ENCODE measurements around the gene TAF12. TPM values are rescaled to one million over a fixed set of nuclear protein-coding genes. Genes with fewer than 3 reads are reported as not detected.

Gene TAF12
- polyA plus RNA-seq, 1 of the 3 experiments (the other 2 are of a cell fraction), result 34.9 TPM

- Histone ChIP-seq H3K36me3 (replicated peaks in 1 of 2; ENCODE audit: control insufficient read depth in 1 of 2, insufficient read depth in 2 of 2, low read length in 1 of 2) (peaks cover 28 to 45% of the 10 kb centered on the region in 2 experiments), H3F3A (replicated peaks; ENCODE audit: insufficient read depth) (peaks cover 23% of the 10 kb centered on the region), H3K4me1 (ENCODE audit: control insufficient read depth in 1 of 2, insufficient read depth in 2 of 2, low read depth in 1 of 2, low read length in 1 of 2) (no peaks in the 10 kb centered on the region), H3K9me3 (no peaks in the 10 kb centered on the region), H3K9me2 (no peaks in the 10 kb centered on the region), H3K27me3 (ENCODE audit: insufficient read depth) (no peaks in the 10 kb centered on the region), H3K9ac (no peak overlapping the region), H3K4me3 (ENCODE audit: low read depth in 2 of 2, low read length in 1 of 2) (no peak overlapping the region), H3K4me2 (no peak overlapping the region), H2AFZ (ENCODE audit: low read depth) (no peak overlapping the region), H3K27ac (ENCODE audit: low read depth in 2 of 2, low read length in 1 of 2) (no peak overlapping the region), H4K20me1 (ENCODE audit: insufficient read depth) (no peaks in the 10 kb centered on the region), H3K79me2 (ENCODE audit: insufficient read depth) (no peaks in the 10 kb centered on the region)
- TF ChIP-seq USF1 (IDR thresholded peaks at IDR 0.05; ENCODE audit: borderline replicate concordance, low read depth) (no peak), NRF1 (IDR thresholded peaks at IDR 0.05; ENCODE audit: low read depth, low read length) (no peak), MXI1 (IDR thresholded peaks at IDR 0.05; ENCODE audit: low read depth, low read length) (no peak), RAD21 (IDR thresholded peaks at IDR 0.05; ENCODE audit: low read length) (no peak), SMC3 (IDR thresholded peaks at IDR 0.05; ENCODE audit: low read depth, low read length) (no peak), JUND (IDR thresholded peaks at IDR 0.05) (no peak), YY1 (IDR thresholded peaks at IDR 0.05; ENCODE audit: low read depth) (no peak), GABPA (IDR thresholded peaks at IDR 0.05; ENCODE audit: low read depth) (no peak), IRF3 (IDR thresholded peaks at IDR 0.05; ENCODE audit: low read depth, low read length) (no peak)
- ChIA-PET CTCF (interaction anchor here (1.1 to 1.5 kb wide), 3 partner anchors 11 to 14 kb away, joined by 3 to 7 read pairs (median 4); no protein-coding TSS in a partner anchor), POLR2A (no interaction called here)
- 100% methylated on average over 2 of the region's 2 CpGs for WGBS (ENCODE audit: low lambda C conversion rate)
- no peak for DNase-seq
Measured at GRCh38 chr1:28566931-28567330, 75.9 kb downstream of the TAF12 start.

GRCh38 chr1:28565726-28566125, 77.1 kb downstream of the TAF12 start:
- H3F3A ChIP-seq (replicated peaks; ENCODE audit: insufficient read depth), result peaks cover 23% of the 10 kb centered on the region
- H3K4me3 ChIP-seq (ENCODE audit: low read depth in 2 of 2, low read length in 1 of 2), result no peak overlapping the region
- no peaks in the 10 kb centered on the region for H3K27me3 ChIP-seq (ENCODE audit: insufficient read depth)
- H3K9me2 ChIP-seq, result no peaks in the 10 kb centered on the region
- H3K4me1 ChIP-seq (ENCODE audit: control insufficient read depth in 1 of 2, insufficient read depth in 2 of 2, low read depth in 1 of 2, low read length in 1 of 2), result no peaks in the 10 kb centered on the region
- H3K36me3 ChIP-seq (replicated peaks in 1 of 2; ENCODE audit: control insufficient read depth in 1 of 2, insufficient read depth in 2 of 2, low read length in 1 of 2), result peaks cover 36 to 43% of the 10 kb centered on the region in 2 experiments
- TF ChIP-seq FOXJ3 (CRISPR knock-in tag; IDR thresholded peaks at IDR 0.05) (no peak), MAX (IDR thresholded peaks at IDR 0.05; ENCODE audit: low read depth) (no peak), PBX3 (IDR thresholded peaks at IDR 0.05) (no peak), JUND (IDR thresholded peaks at IDR 0.05) (no peak), CHD2 (IDR thresholded peaks at IDR 0.05; ENCODE audit: low read length, partially characterized antibody) (no peak), ZBTB33 (IDR thresholded peaks at IDR 0.05; ENCODE audit: borderline replicate concordance, low read depth) (no peak), USF2 (IDR thresholded peaks at IDR 0.05; ENCODE audit: borderline replicate concordance, low read depth, low read length) (no peak), SMC3 (IDR thresholded peaks at IDR 0.05; ENCODE audit: low read depth, low read length) (no peak), TAF1 (IDR thresholded peaks at IDR 0.05; ENCODE audit: borderline replicate concordance, low read depth, low read length) (no peak), TCF12 (IDR thresholded peaks at IDR 0.05) (no peak)
- DNase-seq, result no peak
- CTCF ChIA-PET, result no interaction called here
- H2AFZ ChIP-seq (ENCODE audit: low read depth), result no peak overlapping the region
- no peaks in the 10 kb centered on the region for H3K9me3 ChIP-seq
- WGBS (ENCODE audit: low lambda C conversion rate), result over 99% methylated on average over 6 of the region's 6 CpGs
- H3K9ac ChIP-seq, result no peak overlapping the region
- no peaks in the 10 kb centered on the region for H3K79me2 ChIP-seq (ENCODE audit: insufficient read depth)
- H4K20me1 ChIP-seq (ENCODE audit: insufficient read depth), result no peaks in the 10 kb centered on the region
- H3K4me2 ChIP-seq, result no peak overlapping the region
- POLR2A ChIA-PET, result interaction anchor here (2.1 kb wide), 1 partner anchor 16 kb away, joined by 8 read pairs; no protein-coding TSS in a partner anchor
- no peak overlapping the region for H3K27ac ChIP-seq (ENCODE audit: low read depth in 2 of 2, low read length in 1 of 2)

Data from SK-N-SH (cell line).